Non-pigmented ciliary epithelial cell (primary cell): ENCODE measurements around the gene GMDS.

Source experiments
- DNase-seq: peaks from one replicate; pipeline ENCODE4 v3.0.0-alpha.2; 2010; ENCODE audit warnings: low read depth

GMDS gene

GRCh38 chr6:2245103-2245876 lies at the start of gene GMDS:
Gene GMDS, minus strand, starts transcription at chr6:2245605.
- no peak for DNase-seq

GRCh38 chr6:2285510-2285909 lies 40.1 kb upstream of the GMDS start:
- no peak for DNase-seq

- DNase-seq = no peak
Observed at GRCh38 chr6:2275892-2276242, 30.5 kb upstream of the GMDS start.

- peak; percentile 20 for DNase-seq
Observed at GRCh38 chr6:2274981-2275891, 29.8 kb upstream of the GMDS start.

GRCh38 chr6:2272696-2273095 lies 27.3 kb upstream of the GMDS start:
- no peak for DNase-seq

- DNase-seq = no peak
Observed at GRCh38 chr6:2270054-2270453, 24.6 kb upstream of the GMDS start.

- DNase-seq = no peak
Observed at GRCh38 chr6:2266841-2267240, 21.4 kb upstream of the GMDS start.

GRCh38 chr6:2266031-2266795 lies 20.8 kb upstream of the GMDS start:
- no peak for DNase-seq

- no peak for DNase-seq
Observed at GRCh38 chr6:2264932-2265331, 19.5 kb upstream of the GMDS start.

GRCh38 chr6:2263896-2264295 lies 18.5 kb upstream of the GMDS start:
- DNase-seq = no peak

- DNase-seq = no peak
Observed at GRCh38 chr6:2259574-2259973, 14.2 kb upstream of the GMDS start.

- DNase-seq = no peak
Observed at GRCh38 chr6:2259002-2259494, 13.6 kb upstream of the GMDS start.

- no peak for DNase-seq
Observed at GRCh38 chr6:2258112-2258511, 12.7 kb upstream of the GMDS start.

- no peak for DNase-seq
Observed at GRCh38 chr6:2257363-2257762, 12.0 kb upstream of the GMDS start.

GRCh38 chr6:2254747-2255146 lies 9.3 kb upstream of the GMDS start:
- DNase-seq = no peak

- no peak for DNase-seq
Observed at GRCh38 chr6:2249126-2249525, 3.7 kb upstream of the GMDS start.

- DNase-seq = no peak
Observed at GRCh38 chr6:2247664-2248063, 2.3 kb upstream of the GMDS start.

GRCh38 chr6:2245877-2246863 lies 765 bp upstream of the GMDS start:
- no peak for DNase-seq

- no peak for DNase-seq
Observed at GRCh38 chr6:2244261-2245102, 923 bp downstream of the GMDS start.

GRCh38 chr6:2242311-2242710 lies 3.1 kb downstream of the GMDS start:
- DNase-seq = no peak
